Astrocyte of the cerebellum (primary cell): ENCODE measurements around the gene CETN1.

ENCODE experiments used
- DNase-seq: peaks from one replicate; pipeline ENCODE4 v3.0.0-alpha.2; 2011; ENCODE audit warnings: low read depth
- H3K4me3 ChIP-seq: 2 replicates; pipeline ENCODE4 v1.5.1; 2011; ENCODE audit warnings: mild to moderate bottlenecking, low read depth, low read length, moderate library complexity
- in situ Hi-C: cut with HindIII; loops from 2 replicates; pipeline ENCODE4 v1.10.0; 2017; ENCODE audit warnings: low sequenced_read_pairs
- TF ChIP-seq, protein P1 (sequence below): IDR thresholded peaks from 2 replicates; pipeline ENCODE4 v1.5.1; 2012; ENCODE audit warnings: low read length, low read depth, moderate library complexity, mild to moderate bottlenecking; ENCODE audit errors: missing control alignments

Gene CETN1

GRCh38 chr18:574865-575645 is 5.1 kb upstream of the CETN1 start:
- TF ChIP-seq, protein P1, sequence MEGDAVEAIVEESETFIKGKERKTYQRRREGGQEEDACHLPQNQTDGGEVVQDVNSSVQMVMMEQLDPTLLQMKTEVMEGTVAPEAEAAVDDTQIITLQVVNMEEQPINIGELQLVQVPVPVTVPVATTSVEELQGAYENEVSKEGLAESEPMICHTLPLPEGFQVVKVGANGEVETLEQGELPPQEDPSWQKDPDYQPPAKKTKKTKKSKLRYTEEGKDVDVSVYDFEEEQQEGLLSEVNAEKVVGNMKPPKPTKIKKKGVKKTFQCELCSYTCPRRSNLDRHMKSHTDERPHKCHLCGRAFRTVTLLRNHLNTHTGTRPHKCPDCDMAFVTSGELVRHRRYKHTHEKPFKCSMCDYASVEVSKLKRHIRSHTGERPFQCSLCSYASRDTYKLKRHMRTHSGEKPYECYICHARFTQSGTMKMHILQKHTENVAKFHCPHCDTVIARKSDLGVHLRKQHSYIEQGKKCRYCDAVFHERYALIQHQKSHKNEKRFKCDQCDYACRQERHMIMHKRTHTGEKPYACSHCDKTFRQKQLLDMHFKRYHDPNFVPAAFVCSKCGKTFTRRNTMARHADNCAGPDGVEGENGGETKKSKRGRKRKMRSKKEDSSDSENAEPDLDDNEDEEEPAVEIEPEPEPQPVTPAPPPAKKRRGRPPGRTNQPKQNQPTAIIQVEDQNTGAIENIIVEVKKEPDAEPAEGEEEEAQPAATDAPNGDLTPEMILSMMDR = no peak
- no peak overlapping the region for H3K4me3 ChIP-seq
- DNase-seq = no peak
- in situ Hi-C loops = no loop called here

DNA sequence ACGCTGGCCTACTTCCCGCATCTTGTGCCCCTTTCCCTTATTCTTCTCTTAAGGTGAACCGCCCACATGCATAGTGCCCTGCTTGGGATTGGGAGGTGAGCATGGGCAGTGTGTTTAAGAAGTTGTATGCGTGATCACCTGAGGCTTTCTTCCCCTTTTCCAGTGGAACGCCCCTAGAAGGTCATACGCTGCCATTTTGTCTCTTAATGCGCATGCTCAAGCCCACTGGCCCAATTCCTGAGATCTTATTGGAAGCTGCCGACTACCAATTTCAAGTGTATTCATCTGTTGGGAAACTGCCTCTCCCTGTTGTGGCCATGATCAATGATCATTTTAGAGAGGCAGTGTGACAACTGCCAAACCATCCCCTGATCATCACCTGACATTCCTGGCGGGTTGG is 3.3 kb upstream of the CETN1 start:
- DNase-seq = no peak
- in situ Hi-C loops = no loop called here
- no peak overlapping the region for H3K4me3 ChIP-seq

DNA sequence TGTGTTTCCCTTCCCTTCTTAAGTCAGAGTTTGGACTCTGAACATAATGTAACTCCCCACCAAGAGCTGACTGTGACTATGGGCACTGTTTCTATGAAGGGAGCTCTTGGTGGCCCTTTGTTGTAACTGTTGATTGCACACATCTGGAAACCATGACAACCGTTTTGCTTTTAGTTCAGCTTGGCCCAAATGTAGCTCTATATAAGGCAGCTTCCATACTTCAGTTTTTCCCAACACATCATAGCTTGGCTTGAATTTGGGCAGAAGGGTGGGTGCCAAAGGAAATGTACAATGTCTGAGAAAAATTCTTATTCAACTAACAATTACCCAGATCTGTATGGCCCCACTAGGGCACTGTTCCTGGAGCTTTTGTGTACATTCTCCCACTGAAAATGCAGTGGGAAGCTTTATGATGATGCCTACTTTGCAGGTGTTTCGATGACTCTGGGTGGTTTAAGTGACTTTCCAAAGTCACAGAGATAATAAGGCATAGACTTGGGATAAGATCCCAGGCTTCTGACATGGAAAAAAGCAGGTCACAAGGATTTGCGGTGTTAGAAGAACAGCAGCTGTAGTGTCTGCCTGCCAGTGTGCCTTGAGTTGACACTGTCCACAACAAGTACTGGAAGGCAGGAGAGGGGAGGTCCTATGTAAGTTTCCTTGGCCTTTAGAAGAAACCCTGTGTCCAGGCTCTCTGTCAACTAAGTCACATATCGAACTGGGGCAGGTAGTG is 2.4 kb upstream of the CETN1 start:
- no peak overlapping the region for H3K4me3 ChIP-seq
- in situ Hi-C loops = no loop called here
- TF ChIP-seq, protein P1 = no peak
- no peak for DNase-seq

More for the DNA sequence above, 3.3 kb upstream of the CETN1 start:
- TF ChIP-seq, protein P1 = no peak

DNA sequence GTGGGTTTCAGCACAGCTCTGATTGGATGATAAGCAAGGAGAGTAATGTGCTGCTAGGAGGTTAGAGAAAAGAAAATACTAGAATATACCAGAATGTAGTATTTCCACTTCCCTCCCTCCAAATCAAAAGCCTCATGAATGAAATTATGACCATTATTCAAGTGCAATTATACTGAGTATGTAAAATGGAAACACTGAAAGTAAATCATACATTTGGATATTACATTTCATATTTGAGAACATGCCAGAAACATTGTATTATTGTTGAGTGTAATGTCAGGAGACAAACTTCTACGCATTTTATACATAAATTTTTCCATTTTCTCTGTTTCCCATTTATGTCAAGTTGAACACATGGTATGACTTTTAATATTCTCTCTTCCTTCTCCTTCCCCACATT is 942 bp upstream of the CETN1 start:
- in situ Hi-C loops = no loop called here
- TF ChIP-seq, protein P1 = no peak
- DNase-seq = no peak
- H3K4me3 ChIP-seq = no peak overlapping the region

GRCh38 chr18:581096-581495 is 916 bp downstream of the CETN1 start:
- no peak overlapping the region for H3K4me3 ChIP-seq
- in situ Hi-C loops = no loop called here
- DNase-seq = no peak
- TF ChIP-seq, protein P1 = no peak

DNA sequence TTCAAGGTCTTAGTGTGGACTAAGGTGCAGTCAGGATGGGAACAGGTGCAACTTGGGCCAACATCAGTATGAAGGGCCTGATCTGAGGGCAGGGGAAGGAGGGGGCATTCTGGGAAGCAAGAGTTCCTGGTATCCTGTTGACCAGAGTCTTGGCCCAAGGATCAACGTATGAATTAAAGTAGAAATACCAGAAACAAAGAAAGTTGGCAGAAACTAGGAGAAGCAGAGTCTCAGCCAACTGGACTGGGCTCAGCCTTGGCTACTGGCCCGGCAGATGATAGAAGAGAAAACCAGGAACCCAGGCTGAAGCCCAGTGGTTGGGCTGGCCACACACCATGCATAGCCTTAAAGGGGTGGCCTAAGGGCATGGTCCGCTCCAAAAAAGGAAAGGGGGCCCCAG is 2.3 kb downstream of the CETN1 start:
- in situ Hi-C loops = no loop called here
- DNase-seq = no peak
- H3K4me3 ChIP-seq = no peak overlapping the region
- TF ChIP-seq, protein P1 = no peak
